GM20431 (cell line): ENCODE measurements around the gene TAF15.

Experiments used
- in situ Hi-C: fragments of 300-500 bp; cut with MseI, MboI; formaldehyde crosslinking; loops from one replicate; pipeline ENCODE4 v1.15.0; 2020; ENCODE audit warnings: low sequenced_read_pairs; ENCODE audit not compliant: unreplicated experiment

The TAF15 gene

DNA sequence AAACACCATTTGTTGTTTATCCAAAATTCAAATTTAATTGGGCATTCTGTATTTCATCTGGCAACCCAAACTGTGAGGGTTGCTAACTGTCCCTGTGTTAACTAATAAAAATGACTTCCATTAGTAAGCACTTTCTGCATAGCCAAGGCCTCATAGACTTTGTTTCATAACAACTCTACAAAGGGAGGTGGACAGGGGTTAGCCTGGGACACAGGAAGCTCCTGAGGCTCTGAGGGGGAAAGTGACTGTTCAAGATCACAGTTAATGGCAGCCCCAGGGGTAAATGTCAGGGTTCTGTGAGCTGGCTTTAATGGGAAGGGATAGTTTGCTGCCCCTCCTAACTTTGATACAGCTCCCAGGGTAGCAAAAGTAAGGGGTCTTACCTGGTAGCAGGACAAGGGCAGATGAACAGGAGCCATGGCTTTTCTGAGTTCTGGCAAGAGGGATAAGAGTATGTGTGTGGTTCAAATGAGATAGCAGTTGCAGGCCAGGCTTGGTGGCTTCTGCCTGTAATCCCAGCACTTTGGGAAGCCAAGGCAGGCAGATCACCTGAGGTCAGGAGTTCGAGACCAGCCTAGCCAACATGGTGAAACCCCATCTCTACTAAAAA lies 57.2 kb downstream of the TAF15 start:
- in situ Hi-C loops: no loop called here

DNA sequence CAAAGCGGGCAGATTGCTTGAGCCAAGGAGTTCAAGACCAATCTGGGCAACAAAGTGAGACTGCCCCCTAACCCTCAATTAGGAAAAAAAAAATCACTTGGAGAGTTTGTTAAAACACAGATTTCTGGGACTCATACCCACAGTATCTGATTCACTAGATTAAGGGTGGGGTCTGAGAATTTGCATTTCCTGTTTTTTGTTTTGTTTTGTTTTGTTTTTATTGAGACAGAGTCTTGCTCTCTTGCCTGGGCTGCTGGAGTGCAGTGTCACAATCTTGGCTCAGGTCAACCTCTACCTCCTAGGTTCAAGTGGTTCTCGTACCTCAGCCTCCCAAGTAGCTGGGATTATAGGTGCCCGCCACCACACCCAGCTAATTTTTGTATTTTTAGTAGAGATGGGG lies 58.3 kb downstream of the TAF15 start:
- in situ Hi-C loops: no loop called here

- in situ Hi-C loops: no loop called here
Measured at GRCh38 chr17:35868737-35869136, 59.5 kb downstream of the TAF15 start, which contains the start of gene HEATR9. HEATR9 (minus strand) TSS chr17:35868891; CDS start chr17:35868742, 149 bp downstream.

- in situ Hi-C loops: no loop called here
Measured at GRCh38 chr17:35870906-35871819, 61.9 kb downstream of the TAF15 start.

- in situ Hi-C loops: no loop called here
Measured at GRCh38 chr17:35872196-35872980, 63.1 kb downstream of the TAF15 start.

GRCh38 chr17:35875072-35875799 lies 66.0 kb downstream of the TAF15 start:
- in situ Hi-C loops: no loop called here

- in situ Hi-C loops: no loop called here
Measured at GRCh38 chr17:35875800-35876139, 66.5 kb downstream of the TAF15 start.

GRCh38 chr17:35876534-35876933 lies 67.2 kb downstream of the TAF15 start:
- in situ Hi-C loops: no loop called here

DNA sequence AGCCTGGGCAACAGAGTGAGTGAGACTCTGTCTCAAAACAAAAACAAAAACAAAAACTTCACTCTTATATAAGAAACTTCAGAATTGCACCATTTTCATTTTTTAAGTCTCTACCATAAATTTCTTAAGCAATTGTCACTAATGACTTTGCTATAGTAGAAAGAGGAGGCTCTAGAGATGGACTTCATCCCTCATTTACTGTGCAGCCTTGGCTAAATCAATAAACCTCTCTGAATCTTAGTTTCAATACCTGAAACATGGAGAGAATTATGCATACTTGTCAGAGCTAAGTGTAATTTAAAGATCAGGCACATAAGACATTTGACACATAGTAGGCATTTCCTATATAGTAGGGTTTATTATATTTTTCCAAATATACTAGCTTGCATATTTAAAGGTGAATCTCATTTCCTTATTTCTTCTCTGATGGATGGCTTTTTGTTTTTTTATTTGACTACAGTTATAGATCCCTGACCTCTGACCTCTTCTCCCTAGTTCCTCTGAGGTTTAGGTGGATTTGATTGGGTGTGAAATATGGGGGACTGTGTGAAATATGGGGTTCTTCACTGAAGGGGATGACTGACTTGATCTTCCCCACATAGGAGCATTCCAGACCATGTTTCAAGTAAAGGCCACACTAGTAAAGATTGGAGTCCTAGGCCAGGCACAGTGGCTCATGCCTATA lies 68.2 kb downstream of the TAF15 start:
- in situ Hi-C loops: no loop called here

DNA sequence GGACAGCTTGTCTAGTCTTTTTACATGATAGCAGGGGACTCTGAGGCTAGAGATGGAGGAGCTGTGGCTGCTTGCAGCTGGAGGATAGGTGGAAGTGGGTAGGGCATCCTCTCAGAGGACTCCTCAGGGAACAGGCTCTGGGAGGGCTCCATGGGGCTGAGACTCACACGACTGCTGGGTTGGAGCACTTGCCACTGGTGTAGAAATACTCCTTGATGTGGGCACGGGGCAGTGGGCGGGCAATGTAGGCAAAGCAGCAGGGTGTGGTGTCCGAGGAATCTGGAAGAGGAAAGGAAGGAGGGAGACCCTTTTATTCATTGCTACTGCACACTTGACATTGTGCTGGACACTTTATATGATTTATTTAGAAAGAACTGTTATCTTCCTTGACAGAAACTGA lies 69.1 kb downstream of the TAF15 start:
- in situ Hi-C loops: no loop called here

GRCh38 chr17:35879773-35880654 lies 70.7 kb downstream of the TAF15 start, which contains the start of gene CCL5:
CCL5 (minus strand) TSS chr17:35880360.
- in situ Hi-C loops: no loop called here

- in situ Hi-C loops: no loop called here
Measured at GRCh38 chr17:35889241-35889640, 80.0 kb downstream of the TAF15 start.

GRCh38 chr17:35889818-35890773 lies 80.8 kb downstream of the TAF15 start:
- in situ Hi-C loops: no loop called here

DNA sequence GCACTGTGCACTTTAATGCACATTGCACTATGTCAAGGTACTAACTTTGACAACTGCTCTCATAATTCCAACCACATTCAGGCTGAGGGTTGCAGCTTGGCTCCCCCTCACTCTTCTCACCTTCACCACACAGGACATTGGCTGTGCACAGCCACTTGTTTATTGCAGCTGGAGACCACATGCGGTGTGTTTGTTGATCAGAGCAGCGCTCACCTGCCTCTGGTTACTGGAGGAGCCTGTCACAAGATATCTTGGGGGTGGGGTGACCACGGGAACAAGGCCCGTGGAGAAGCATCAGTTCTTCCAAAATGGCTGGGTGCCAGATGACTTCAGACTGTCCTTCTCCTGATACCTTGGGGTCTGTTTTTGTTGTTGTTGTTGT lies 81.5 kb downstream of the TAF15 start:
- in situ Hi-C loops: no loop called here

DNA sequence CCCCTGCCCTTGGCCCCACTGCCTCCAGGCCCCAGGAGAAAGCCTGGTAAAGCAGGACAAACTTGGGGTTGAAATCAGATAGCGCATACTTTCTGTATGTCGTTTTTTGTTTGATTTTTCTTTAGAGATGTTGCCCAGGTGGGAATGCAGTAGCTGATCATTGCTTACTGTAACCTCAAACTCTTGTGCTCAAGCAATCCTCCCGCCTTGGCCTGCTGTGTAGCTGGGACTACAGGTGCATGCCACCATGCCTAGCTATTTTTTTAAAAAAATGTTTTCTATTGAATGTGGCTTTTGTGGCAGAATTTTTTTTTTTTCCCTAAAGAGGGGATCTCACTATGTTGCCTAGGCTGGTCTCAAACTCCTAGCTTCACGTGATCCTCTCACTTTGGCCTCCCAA lies 82.0 kb downstream of the TAF15 start:
- in situ Hi-C loops: no loop called here

GRCh38 chr17:35892091-35893035 lies 83.1 kb downstream of the TAF15 start:
- in situ Hi-C loops: no loop called here
